Midbrain (tissue), 1 donor: ENCODE data around the gene NCAN.
"Not testable (repeated sequence)": the region's sequence is repeated elsewhere in the genome, so short reads cannot be mapped to it uniquely, and the experiment has no call there.

ENCODE experiments used
- DNase-seq: peaks from one replicate; lab custom pipeline; 2025; lab: John Stamatoyannopoulos, UW

Gene NCAN

GRCh38 chr19:19193926-19194325 lies 17.8 kb upstream of the NCAN start:
- DNase-seq, result no peak

GRCh38 chr19:19201697-19202630 lies 9.8 kb upstream of the NCAN start:
- DNase-seq, result no peak

GRCh38 chr19:19202707-19203011 lies 9.1 kb upstream of the NCAN start:
- no peak for DNase-seq

GRCh38 chr19:19203012-19203856 lies 8.5 kb upstream of the NCAN start, which contains the start of gene NR2C2AP:
NR2C2AP (minus strand) TSS chr19:19203414; CDS start chr19:19203060, 354 bp downstream.
- peak; percentile 88 for DNase-seq

- DNase-seq, result no peak
Observed at GRCh38 chr19:19204181-19204580, 7.6 kb upstream of the NCAN start.

GRCh38 chr19:19205416-19206410 lies 6.0 kb upstream of the NCAN start:
- peak; percentile 71 for DNase-seq

GRCh38 chr19:19206938-19207337 lies 4.8 kb upstream of the NCAN start:
- DNase-seq, result no peak

GRCh38 chr19:19207637-19208572 lies 3.9 kb upstream of the NCAN start:
- peak; percentile 71 for DNase-seq

- no peak for DNase-seq
Observed at GRCh38 chr19:19209372-19209771, 2.4 kb upstream of the NCAN start.

GRCh38 chr19:19212916-19213315 lies 1.2 kb downstream of the NCAN start:
- DNase-seq, result no peak

- DNase-seq, result no peak
Observed at GRCh38 chr19:19213426-19214158, 1.8 kb downstream of the NCAN start.

GRCh38 chr19:19214159-19214490 lies 2.4 kb downstream of the NCAN start:
- no peak for DNase-seq

GRCh38 chr19:19214892-19215291 lies 3.1 kb downstream of the NCAN start:
- DNase-seq, result no peak

GRCh38 chr19:19215792-19216191 lies 4.0 kb downstream of the NCAN start:
- no peak for DNase-seq

- DNase-seq, result no peak
Observed at GRCh38 chr19:19217099-19217498, 5.3 kb downstream of the NCAN start.

- DNase-seq, result no peak
Observed at GRCh38 chr19:19218911-19219310, 7.2 kb downstream of the NCAN start.

GRCh38 chr19:19221000-19221399 lies 9.2 kb downstream of the NCAN start:
- not testable (repeated sequence) for DNase-seq

GRCh38 chr19:19223060-19223459 lies 11.3 kb downstream of the NCAN start:
- no peak for DNase-seq

GRCh38 chr19:19223636-19224035 lies 11.9 kb downstream of the NCAN start:
- no peak for DNase-seq
